ACC112 (cell line): Measurements from ENCODE around the gene ITPR2.
A peak's percentile ranks its signal among the peaks of the same experiment; 100 is the strongest.
"Not testable (repeated sequence)": the region's sequence is repeated elsewhere in the genome, so short reads cannot be mapped to it uniquely, and the experiment has no call there.

Source experiments
- H2AFZ ChIP-seq: fragments of 200-600 bp; sonication (generic); one replicate; pipeline ENCODE4 v1.6.0; 2017; ENCODE audit warnings: antibody characterized with exemption, low read length; ENCODE audit not compliant: unreplicated experiment
- H3K27ac ChIP-seq: fragments of 200-600 bp; sonication (generic); 2 replicates; pipeline ENCODE4 v1.5.1; 2014; ENCODE audit warnings: low read depth, mild to moderate bottlenecking, antibody characterized with exemption, low read length, moderate library complexity
- H3K27me3 ChIP-seq: fragments of 200-600 bp; sonication (generic); 2 replicates; pipeline ENCODE4 v1.6.1; 2014; ENCODE audit warnings: mild to moderate bottlenecking, antibody characterized with exemption, low read length, moderate library complexity, mixed read lengths; ENCODE audit not compliant: insufficient read depth
- H3K36me3 ChIP-seq: fragments of 200-600 bp; sonication (generic); 2 replicates; pipeline ENCODE4 v1.6.1; 2016; ENCODE audit warnings: mild to moderate bottlenecking, antibody characterized with exemption, low read length, moderate library complexity, mixed read lengths; ENCODE audit not compliant: insufficient read depth
- H3K4me1 ChIP-seq: fragments of 200-600 bp; sonication (generic); one replicate; pipeline ENCODE4 v1.6.1; 2016; ENCODE audit warnings: low read length, mixed read lengths; ENCODE audit not compliant: insufficient read depth, unreplicated experiment, control insufficient read depth
- H3K4me3 ChIP-seq: fragments of 200-600 bp; sonication (generic); 2 replicates; pipeline ENCODE4 v1.5.1; 2014; ENCODE audit warnings: mild to moderate bottlenecking, low read depth, low read length
- H3K79me2 ChIP-seq: fragments of 200-600 bp; sonication (generic); one replicate; pipeline ENCODE4 v1.6.0; 2016; ENCODE audit warnings: low read length; ENCODE audit not compliant: control insufficient read depth, unreplicated experiment, insufficient read depth

ITPR2 gene

DNA sequence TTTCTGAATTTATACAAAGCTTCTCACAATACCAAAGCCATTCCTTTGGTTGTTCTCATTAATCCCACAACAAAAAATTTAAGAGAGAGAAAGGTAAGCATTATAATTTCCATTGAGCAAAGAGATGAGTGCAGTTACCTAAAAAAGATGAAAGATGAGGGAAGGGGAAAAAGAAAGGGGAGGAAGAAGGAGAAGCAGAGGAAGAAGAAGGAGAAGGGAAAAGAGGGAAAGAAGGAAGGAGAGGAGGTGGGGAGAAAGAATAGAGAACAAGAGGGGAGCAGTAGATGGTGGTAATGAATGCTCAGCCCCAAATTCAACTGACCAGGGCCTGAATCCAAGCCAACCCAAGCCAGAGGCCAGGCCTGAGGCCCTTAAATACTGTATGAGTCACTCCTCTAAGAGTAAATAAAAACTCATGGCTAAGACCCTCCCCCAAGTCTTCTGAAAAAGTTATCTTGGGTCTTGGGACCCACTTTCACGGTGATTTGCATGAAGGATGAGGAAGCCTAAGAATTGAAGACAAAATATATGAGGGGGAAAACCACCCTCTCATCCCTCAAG lies 144.6 kb downstream of the ITPR2 start:
- no peak overlapping the region for H3K4me3 ChIP-seq
- peaks cover 42% of the 10 kb centered on the region for H3K4me1 ChIP-seq
- H3K27ac ChIP-seq = no peak overlapping the region
- no peaks in the 10 kb centered on the region for H3K27me3 ChIP-seq
- no peaks in the 10 kb centered on the region for H3K79me2 ChIP-seq
- no peak overlapping the region for H2AFZ ChIP-seq
- peaks cover 3% of the 10 kb centered on the region; the same call in 1 of the 2 replicates for H3K36me3 ChIP-seq

DNA sequence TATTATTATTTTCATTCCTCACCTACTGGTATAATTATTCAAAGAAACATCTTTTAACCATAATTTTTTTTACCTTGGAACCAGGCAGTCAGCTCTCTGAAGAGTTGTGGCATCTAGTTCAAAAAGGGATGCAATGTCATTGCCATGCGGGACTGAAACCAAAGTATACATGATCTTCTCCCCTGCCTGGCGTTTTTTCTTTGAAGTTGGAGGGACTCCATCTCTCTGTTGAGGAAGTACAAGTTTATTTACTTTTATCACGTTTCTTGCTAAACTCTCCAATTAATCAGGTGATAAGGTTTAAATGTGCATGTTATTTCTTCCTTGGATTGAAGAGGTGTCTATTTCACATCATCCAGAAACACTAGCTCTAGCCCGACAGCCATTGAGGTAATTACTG lies 146.6 kb downstream of the ITPR2 start:
- no peak overlapping the region for H3K4me3 ChIP-seq
- H2AFZ ChIP-seq = no peak overlapping the region
- peaks cover 30% of the 10 kb centered on the region for H3K4me1 ChIP-seq
- H3K27ac ChIP-seq = no peak overlapping the region
- H3K27me3 ChIP-seq = no peaks in the 10 kb centered on the region
- no peaks in the 10 kb centered on the region for H3K79me2 ChIP-seq
- peaks cover 6% of the 10 kb centered on the region; the same call in 1 of the 2 replicates for H3K36me3 ChIP-seq

DNA sequence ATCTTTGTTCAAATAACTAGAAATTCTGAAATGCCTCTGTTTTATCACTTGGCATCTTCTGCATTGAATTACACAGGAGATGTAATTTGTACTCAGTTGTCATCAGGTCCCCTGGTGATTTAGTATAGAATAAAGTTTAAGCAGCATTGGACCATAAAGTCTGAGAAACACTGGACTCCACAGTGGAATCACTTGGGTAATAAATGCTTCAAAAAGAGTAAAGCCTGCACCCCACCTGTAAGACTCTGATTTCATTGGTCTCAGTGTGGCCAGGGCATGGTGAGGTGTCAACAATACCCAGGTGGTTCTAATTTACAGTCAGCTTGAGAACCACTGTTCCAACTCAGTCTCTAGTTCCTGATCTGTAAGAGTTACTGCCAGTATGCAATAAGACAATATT lies 148.9 kb downstream of the ITPR2 start:
- Histone ChIP-seq H3K79me2 (no peaks in the 10 kb centered on the region), H3K4me1 (peaks cover 15% of the 10 kb centered on the region), H3K27me3 (no peaks in the 10 kb centered on the region), H3K36me3 (peaks cover 6% of the 10 kb centered on the region; the same call in 1 of the 2 replicates), H3K4me3 (no peak overlapping the region), H2AFZ (no peak overlapping the region), H3K27ac (no peak overlapping the region)

DNA sequence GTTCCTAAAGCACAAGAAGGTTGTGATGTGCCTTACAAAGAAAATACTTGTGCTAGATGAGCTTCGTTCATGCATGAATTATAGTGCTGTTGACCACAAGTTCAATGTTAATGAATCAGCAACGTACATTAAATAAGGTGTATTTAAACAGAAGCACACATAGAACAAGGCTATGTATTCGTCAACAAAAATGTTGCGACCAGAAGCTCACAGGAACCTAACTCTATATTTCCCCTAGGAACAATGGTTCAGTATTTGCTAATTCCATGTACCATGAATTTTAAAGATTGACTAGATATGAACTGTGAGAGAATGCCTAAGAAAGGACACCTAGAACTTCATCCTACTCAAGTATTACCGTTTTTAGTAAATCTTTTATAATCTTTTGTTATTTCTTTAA lies 149.6 kb downstream of the ITPR2 start:
- peaks cover 6% of the 10 kb centered on the region; the same call in 1 of the 2 replicates for H3K36me3 ChIP-seq
- no peak overlapping the region for H3K4me3 ChIP-seq

DNA sequence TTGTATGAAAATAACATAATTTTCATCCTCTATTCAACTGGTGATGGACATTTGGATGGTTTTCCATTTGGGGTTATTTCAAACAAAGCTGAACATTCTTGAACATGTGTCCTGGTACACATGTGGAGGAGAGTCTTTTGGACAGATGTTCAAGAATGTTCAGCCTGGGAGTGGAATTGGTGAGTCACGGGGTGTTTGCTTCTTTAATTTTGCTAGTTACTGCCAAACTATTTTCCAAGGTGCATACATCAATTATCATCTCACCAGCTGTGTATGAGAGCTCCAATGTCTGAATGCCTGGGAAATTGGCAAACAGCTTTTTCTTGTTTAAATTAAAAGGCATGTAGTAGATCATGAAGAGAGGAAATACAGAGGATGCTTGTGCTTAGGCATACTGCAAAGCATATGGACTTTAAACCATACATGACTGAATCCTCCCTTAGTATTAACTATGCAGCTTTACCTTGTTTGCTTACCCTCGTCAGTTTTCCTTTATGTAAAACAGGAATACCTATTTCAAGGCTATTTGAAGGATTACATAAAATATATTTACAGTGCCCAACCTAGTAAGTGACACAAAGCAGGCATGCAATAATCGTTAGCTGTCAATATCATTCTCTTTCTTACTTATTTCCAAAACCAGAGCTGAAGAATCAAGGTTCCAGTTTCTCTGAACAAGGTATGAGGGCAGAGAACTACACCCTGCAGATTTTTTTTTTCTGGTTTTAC lies 152.1 kb downstream of the ITPR2 start:
- H3K79me2 ChIP-seq = no peaks in the 10 kb centered on the region
- H3K27me3 ChIP-seq = no peaks in the 10 kb centered on the region
- peaks cover 6% of the 10 kb centered on the region; the same call in 1 of the 2 replicates for H3K36me3 ChIP-seq
- H3K27ac ChIP-seq = no peak overlapping the region
- H2AFZ ChIP-seq = no peak overlapping the region
- peaks cover 15% of the 10 kb centered on the region for H3K4me1 ChIP-seq
- no peak overlapping the region for H3K4me3 ChIP-seq

More for the DNA sequence above, 149.6 kb downstream of the ITPR2 start:
- H3K4me1 ChIP-seq = peaks cover 17% of the 10 kb centered on the region
- no peaks in the 10 kb centered on the region for H3K79me2 ChIP-seq
- no peaks in the 10 kb centered on the region for H3K27me3 ChIP-seq
- no peak overlapping the region for H3K27ac ChIP-seq
- H2AFZ ChIP-seq = no peak overlapping the region

DNA sequence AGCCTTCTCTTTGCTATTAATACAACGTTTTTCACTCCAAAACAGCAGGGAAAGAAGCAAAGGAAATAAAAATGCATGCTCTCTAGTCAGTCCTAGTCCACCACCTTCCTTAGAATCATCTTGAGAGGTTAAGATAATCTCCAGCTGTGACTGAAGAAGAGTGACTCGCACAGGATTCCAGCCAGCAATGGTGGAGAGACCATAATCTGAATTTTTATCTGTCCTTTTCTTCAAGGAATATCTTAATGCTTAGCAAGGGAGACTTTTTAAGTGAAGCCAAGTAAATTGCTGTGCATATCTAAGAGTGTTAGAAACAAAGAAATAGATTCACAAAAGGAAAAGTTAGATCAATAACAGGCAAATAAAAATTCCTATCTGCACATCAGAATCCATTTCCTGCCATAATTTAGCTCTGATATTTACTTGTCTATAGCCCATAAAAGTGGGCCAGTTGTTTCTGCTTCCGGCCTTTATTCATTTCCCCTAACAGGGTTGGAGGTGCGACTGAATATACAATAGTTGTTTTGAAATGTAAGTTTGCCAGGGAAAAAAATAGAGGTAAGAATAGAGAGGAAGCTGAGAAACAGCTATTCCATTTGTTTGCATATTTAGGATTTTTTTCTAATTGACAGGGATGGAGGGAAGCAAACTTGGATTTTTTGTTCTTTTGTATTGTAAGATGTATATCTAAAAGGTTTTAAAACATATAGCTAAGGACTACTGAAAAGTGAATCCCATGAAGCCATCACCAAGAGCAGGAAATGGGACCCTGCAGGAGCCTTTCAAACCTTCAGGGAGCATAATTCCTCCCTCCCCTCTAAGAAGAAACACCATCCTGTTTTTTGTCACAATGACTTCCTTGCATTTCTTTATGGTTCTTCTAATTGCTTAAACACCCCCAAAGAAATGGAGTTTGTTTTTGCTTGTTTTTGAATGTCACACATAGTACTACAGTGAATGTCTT lies 154.0 kb downstream of the ITPR2 start:
- Histone ChIP-seq H3K4me1 (peaks cover 15% of the 10 kb centered on the region), H3K36me3 (peaks cover 6% of the 10 kb centered on the region; the same call in 1 of the 2 replicates), H3K79me2 (no peaks in the 10 kb centered on the region), H3K27ac (no peak overlapping the region), H3K27me3 (no peaks in the 10 kb centered on the region), H3K4me3 (no peak overlapping the region), H2AFZ (peak overlapping the region; percentile 25)

DNA sequence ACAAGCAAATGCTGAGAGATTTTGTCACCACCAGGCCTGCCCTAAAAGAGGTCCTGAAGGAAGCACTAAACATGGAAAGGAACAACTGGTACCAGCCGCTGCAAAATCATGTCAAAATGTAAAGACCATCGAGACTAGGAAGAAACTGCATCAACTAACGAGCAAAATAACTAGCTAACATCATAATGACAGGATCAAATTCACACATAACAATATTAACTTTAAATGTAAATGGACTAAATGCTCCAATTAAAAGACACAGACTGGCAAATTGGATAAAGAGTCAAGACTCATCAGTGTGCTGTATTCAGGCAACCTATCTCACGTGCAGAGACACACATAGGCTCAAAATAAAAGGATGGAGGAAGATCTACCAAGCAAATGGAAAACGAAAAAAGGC lies 161.5 kb downstream of the ITPR2 start:
- not testable (repeated sequence) for H3K27ac ChIP-seq, H3K79me2 ChIP-seq, H3K27me3 ChIP-seq, H3K4me3 ChIP-seq, H2AFZ ChIP-seq, H3K4me1 ChIP-seq, H3K36me3 ChIP-seq

DNA sequence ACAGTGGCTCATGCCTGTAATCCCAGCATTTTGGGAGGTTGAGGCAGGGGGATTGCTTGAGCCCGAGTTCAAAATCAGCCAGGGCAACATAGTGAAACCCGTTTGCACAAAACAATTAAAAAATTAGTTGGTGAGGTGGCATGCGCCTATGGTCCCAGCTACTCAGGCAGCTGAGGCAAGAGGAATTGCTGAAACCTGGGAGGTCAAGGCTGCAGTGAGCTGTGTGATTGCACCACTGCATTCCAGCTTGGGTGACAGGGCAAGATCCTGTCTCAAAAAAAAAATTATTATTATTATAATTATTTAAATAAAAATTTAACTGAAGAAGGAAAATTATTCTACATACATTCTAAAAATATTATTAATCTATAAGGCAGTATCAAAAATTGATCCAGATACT lies 164.1 kb downstream of the ITPR2 start:
- no peaks in the 10 kb centered on the region for H3K4me1 ChIP-seq
- no peaks in the 10 kb centered on the region for H3K36me3 ChIP-seq
- no peaks in the 10 kb centered on the region for H3K27me3 ChIP-seq
- no peak overlapping the region for H3K27ac ChIP-seq
- H2AFZ ChIP-seq = no peak overlapping the region
- no peak overlapping the region for H3K4me3 ChIP-seq
- no peaks in the 10 kb centered on the region for H3K79me2 ChIP-seq

DNA sequence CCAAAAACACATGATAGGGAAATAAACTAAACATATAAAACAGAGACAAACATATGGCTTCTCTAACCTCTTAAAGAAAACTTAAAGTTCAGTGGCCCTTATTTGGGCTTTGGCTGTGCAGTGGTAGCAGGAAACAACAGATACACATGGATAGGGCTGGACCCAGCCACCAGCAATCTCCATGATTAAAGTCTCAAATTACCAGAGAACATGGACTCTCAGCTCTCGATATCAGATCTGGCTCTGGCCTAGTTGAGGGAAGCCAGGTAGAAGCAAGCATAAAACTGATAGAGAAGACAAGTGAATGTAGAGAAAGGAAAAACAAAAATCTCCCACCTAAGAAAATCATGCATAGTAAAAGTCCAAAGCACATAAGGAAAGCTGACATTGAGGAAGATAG lies 164.8 kb downstream of the ITPR2 start:
- Histone ChIP-seq H3K4me3 (no peak overlapping the region), H2AFZ (no peak overlapping the region), H3K27me3 (no peaks in the 10 kb centered on the region), H3K79me2 (no peaks in the 10 kb centered on the region), H3K27ac (no peak overlapping the region), H3K36me3 (no peaks in the 10 kb centered on the region), H3K4me1 (no peaks in the 10 kb centered on the region)

DNA sequence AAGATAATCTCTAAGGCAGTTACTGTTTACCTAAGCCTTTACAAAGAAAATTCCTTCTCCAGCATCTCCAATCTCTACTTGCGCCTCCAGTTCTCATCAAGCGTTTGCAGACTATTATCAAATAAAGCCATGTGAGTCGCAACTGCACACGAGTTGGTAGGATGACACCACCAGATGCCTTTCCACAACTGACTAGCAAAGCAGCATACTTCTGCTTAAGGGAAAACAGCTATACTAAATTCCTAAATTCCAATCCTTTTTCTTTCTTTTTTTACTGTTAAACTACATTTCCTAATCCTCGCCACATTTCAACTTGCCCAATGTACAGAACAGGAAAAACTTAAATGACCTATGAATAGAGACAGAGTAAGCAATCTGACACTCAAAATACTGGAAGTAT lies 166.7 kb downstream of the ITPR2 start:
- H3K4me3 ChIP-seq = no peak overlapping the region
- no peaks in the 10 kb centered on the region for H3K27me3 ChIP-seq
- H3K36me3 ChIP-seq = no peaks in the 10 kb centered on the region
- no peak overlapping the region for H2AFZ ChIP-seq
- no peaks in the 10 kb centered on the region for H3K4me1 ChIP-seq
- H3K27ac ChIP-seq = no peak overlapping the region
- no peaks in the 10 kb centered on the region for H3K79me2 ChIP-seq
